Measurements from ENCODE around the gene SLC38A1.

DNA sequence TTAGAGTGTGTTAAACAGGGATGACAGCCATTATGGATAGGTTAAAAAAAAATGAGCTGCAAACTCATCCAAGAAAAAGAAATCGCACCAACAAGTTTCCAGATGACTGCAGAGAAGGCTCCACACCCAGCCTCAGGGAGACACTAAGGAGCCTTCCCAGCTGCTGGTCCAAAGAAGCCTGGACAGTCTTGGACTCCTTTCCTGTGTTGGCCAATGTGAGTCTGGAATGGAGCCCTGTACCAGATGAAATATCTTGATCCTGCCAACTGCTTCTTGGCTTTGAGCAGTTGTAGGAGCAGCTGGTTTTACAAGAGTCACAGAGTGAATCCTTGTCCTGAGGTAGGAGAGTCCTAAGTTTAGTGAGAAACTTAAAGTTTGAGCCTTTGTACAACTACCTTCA, 44.5 kb downstream of the SLC38A1 start:
- TF ChIP-seq KDM1A (IDR thresholded peaks at IDR 0.05; ENCODE audit: low read depth) (no peak), CTCF (IDR thresholded peaks at IDR 0.05) (no peak), POLR2A (IDR thresholded peaks at IDR 0.05; ENCODE audit: low read length) (no peak), HDAC2 (IDR thresholded peaks at IDR 0.05) (no peak), RCOR1 (IDR thresholded peaks at IDR 0.05; ENCODE audit: low read depth, low read length) (no peak), ESRRA (IDR thresholded peaks at IDR 0.05; ENCODE audit: borderline replicate concordance, low read length) (no peak), CHD2 (IDR thresholded peaks at IDR 0.05; ENCODE audit: low read length, partially characterized antibody) (no peak), EHMT2 (IDR thresholded peaks at IDR 0.05; ENCODE audit: low read depth) (no peak), EP300 (IDR thresholded peaks at IDR 0.05) (no peak), MYC (IDR thresholded peaks at IDR 0.05; ENCODE audit: borderline replicate concordance, low read length) (no peak), CEBPB (IDR thresholded peaks at IDR 0.05) (no peak), NFE2L2 (conservative IDR thresholded peaks at IDR 0.05; ENCODE audit: low read length) (no peak)
- TF ChIP-seq, protein P1, sequence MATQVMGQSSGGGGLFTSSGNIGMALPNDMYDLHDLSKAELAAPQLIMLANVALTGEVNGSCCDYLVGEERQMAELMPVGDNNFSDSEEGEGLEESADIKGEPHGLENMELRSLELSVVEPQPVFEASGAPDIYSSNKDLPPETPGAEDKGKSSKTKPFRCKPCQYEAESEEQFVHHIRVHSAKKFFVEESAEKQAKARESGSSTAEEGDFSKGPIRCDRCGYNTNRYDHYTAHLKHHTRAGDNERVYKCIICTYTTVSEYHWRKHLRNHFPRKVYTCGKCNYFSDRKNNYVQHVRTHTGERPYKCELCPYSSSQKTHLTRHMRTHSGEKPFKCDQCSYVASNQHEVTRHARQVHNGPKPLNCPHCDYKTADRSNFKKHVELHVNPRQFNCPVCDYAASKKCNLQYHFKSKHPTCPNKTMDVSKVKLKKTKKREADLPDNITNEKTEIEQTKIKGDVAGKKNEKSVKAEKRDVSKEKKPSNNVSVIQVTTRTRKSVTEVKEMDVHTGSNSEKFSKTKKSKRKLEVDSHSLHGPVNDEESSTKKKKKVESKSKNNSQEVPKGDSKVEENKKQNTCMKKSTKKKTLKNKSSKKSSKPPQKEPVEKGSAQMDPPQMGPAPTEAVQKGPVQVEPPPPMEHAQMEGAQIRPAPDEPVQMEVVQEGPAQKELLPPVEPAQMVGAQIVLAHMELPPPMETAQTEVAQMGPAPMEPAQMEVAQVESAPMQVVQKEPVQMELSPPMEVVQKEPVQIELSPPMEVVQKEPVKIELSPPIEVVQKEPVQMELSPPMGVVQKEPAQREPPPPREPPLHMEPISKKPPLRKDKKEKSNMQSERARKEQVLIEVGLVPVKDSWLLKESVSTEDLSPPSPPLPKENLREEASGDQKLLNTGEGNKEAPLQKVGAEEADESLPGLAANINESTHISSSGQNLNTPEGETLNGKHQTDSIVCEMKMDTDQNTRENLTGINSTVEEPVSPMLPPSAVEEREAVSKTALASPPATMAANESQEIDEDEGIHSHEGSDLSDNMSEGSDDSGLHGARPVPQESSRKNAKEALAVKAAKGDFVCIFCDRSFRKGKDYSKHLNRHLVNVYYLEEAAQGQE (IDR thresholded peaks at IDR 0.05), result no peak
